DND-41 (cell line): ENCODE data around the gene OR4F6.

Source experiments
- ATAC-seq: fragments of 200-7000 bp; cut with Tn5 transposase; 3 replicates; pipeline ENCODE4 v1.9.1; 2021; ENCODE audit warnings: low read depth; ENCODE audit not compliant: insufficient read depth
- DNase-seq: peaks from one replicate; pipeline ENCODE4 v3.0.0-alpha.2; 2020
- H2AFZ ChIP-seq: 2 replicates; pipeline ENCODE4 v1.6.0; 2012; ENCODE audit warnings: low read depth, low read length
- H3K27ac ChIP-seq: 2 replicates; pipeline ENCODE4 v1.5.1; 2012; ENCODE audit warnings: low read length, inconsistent platforms
- H3K27me3 ChIP-seq: fragments of 200-600 bp; sonication (generic); 2 replicates; pipeline ENCODE4 v1.6.0; 2012; ENCODE audit warnings: low read length, mild to moderate bottlenecking, inconsistent platforms; ENCODE audit not compliant: insufficient read depth, poor library complexity
- H3K36me3 ChIP-seq: 2 replicates; pipeline ENCODE4 v1.5.1; 2012; ENCODE audit warnings: low read length, inconsistent platforms; ENCODE audit not compliant: insufficient read depth
- H3K4me1 ChIP-seq: 2 replicates; pipeline ENCODE4 v1.5.1; 2012; ENCODE audit warnings: mild to moderate bottlenecking, low read length; ENCODE audit not compliant: insufficient read depth
- H3K4me2 ChIP-seq: 2 replicates; pipeline ENCODE4 v1.6.0; 2012; ENCODE audit warnings: mild to moderate bottlenecking, moderate library complexity, low read length, inconsistent platforms; ENCODE audit not compliant: insufficient read depth
- H3K4me3 ChIP-seq, 2 experiments: fragments of 200-600 bp in 1 of 2; shearing (Covaris generic) in 1 of 2; 2 replicates each; pipeline ENCODE4 v1.5.1; 2012 to 2016; ENCODE audit warnings: inconsistent platforms in 2 of 2, low read length in 2 of 2, mild to moderate bottlenecking in 2 of 2, low read depth in 1 of 2, moderate library complexity in 1 of 2
- H3K79me2 ChIP-seq: 2 replicates; pipeline ENCODE4 v1.6.0; 2012; ENCODE audit warnings: low read length, inconsistent platforms; ENCODE audit not compliant: insufficient read depth
- H3K9ac ChIP-seq: 2 replicates; pipeline ENCODE4 v1.6.0; 2012; ENCODE audit warnings: low read depth, mild to moderate bottlenecking, inconsistent platforms, low read length, moderate library complexity
- H3K9me3 ChIP-seq: 2 replicates; pipeline ENCODE4 v1.5.1; 2012; ENCODE audit warnings: low read length, moderate library complexity, mild to moderate bottlenecking, inconsistent platforms; ENCODE audit not compliant: insufficient read depth, severe bottlenecking
- H4K20me1 ChIP-seq: 2 replicates; pipeline ENCODE4 v1.6.0; 2012; ENCODE audit warnings: low read length; ENCODE audit not compliant: insufficient read depth
- CTCF ChIP-seq: IDR thresholded peaks from 2 replicates; pipeline ENCODE4 v1.5.1; 2012; ENCODE audit warnings: borderline replicate concordance, low read length, moderate library complexity, mild to moderate bottlenecking; ENCODE audit not compliant: poor library complexity, severe bottlenecking; ENCODE audit errors: extremely low read depth
- EZH2 ChIP-seq: IDR thresholded peaks from 3 replicates; pipeline ENCODE4 v1.6.1; 2012; ENCODE audit warnings: borderline replicate concordance, low read depth, mild to moderate bottlenecking, moderate library complexity, low read length, inconsistent platforms; ENCODE audit not compliant: severe bottlenecking

OR4F6 gene

GRCh38 chr15:101807345-101807945, 4.1 kb downstream of the OR4F6 start:
- H3K4me3 ChIP-seq, result no peak overlapping the region
- no peaks in the 10 kb centered on the region for H4K20me1 ChIP-seq
- no peak overlapping the region for H2AFZ ChIP-seq
- no peak overlapping the region for H3K4me2 ChIP-seq
- no peak for DNase-seq
- H3K27ac ChIP-seq, result no peak overlapping the region
- no peak for ATAC-seq
- TF ChIP-seq EZH2 (no peak), CTCF (no peak)
- peaks cover 9% of the 10 kb centered on the region for H3K27me3 ChIP-seq
- no peak overlapping the region for H3K9ac ChIP-seq
- no peaks in the 10 kb centered on the region for H3K79me2 ChIP-seq
- no peaks in the 10 kb centered on the region for H3K4me1 ChIP-seq
- H3K9me3 ChIP-seq, result no peaks in the 10 kb centered on the region
- no peaks in the 10 kb centered on the region for H3K36me3 ChIP-seq

GRCh38 chr15:101808201-101808600, 4.9 kb downstream of the OR4F6 start:
- no peak for ATAC-seq
- no peaks in the 10 kb centered on the region for H3K9me3 ChIP-seq
- H2AFZ ChIP-seq, result no peak overlapping the region
- no peaks in the 10 kb centered on the region for H4K20me1 ChIP-seq
- no peak for DNase-seq
- H3K4me3 ChIP-seq, result no peak overlapping the region
- H3K79me2 ChIP-seq, result no peaks in the 10 kb centered on the region
- H3K9ac ChIP-seq, result no peak overlapping the region
- TF ChIP-seq CTCF (no peak), EZH2 (no peak)
- no peaks in the 10 kb centered on the region for H3K4me1 ChIP-seq
- no peak overlapping the region for H3K27ac ChIP-seq
- no peak overlapping the region for H3K4me2 ChIP-seq
- H3K36me3 ChIP-seq, result no peaks in the 10 kb centered on the region
- peaks cover 8% of the 10 kb centered on the region for H3K27me3 ChIP-seq

- H3K4me3 ChIP-seq, result no peak overlapping the region
- H2AFZ ChIP-seq, result no peak overlapping the region
- ATAC-seq, result no peak
- TF ChIP-seq EZH2 (no peak), CTCF (no peak)
- no peak overlapping the region for H3K27ac ChIP-seq
- H3K9ac ChIP-seq, result no peak overlapping the region
- no peaks in the 10 kb centered on the region for H3K9me3 ChIP-seq
- no peaks in the 10 kb centered on the region for H3K79me2 ChIP-seq
- H3K4me2 ChIP-seq, result no peak overlapping the region
- H4K20me1 ChIP-seq, result no peaks in the 10 kb centered on the region
- no peak for DNase-seq
- H3K4me1 ChIP-seq, result no peaks in the 10 kb centered on the region
- peaks cover 5% of the 10 kb centered on the region for H3K27me3 ChIP-seq
- no peaks in the 10 kb centered on the region for H3K36me3 ChIP-seq
Measured at GRCh38 chr15:101810456-101810855, 7.1 kb downstream of the OR4F6 start.
